ENCODE results near the gene EID2B. TPM values are rescaled to one million over a fixed set of nuclear protein-coding genes. Genes with fewer than 3 reads are reported as not detected.

Gene EID2B
- total RNA-seq, 6 experiments from 2014 or later = 0.18 to 0.78 (median 0.46) TPM

- Histone ChIP-seq H3K9me3 (no peaks in the 10 kb centered on the region), H3K27ac (no peak overlapping the region), H3K36me3 (no peaks in the 10 kb centered on the region), H3K4me1 (peaks cover 0 to 7% (median 0%) of the 10 kb centered on the region in 4 donors), H3K4me3 (no peak overlapping the region), H3K27me3 (no peaks in the 10 kb centered on the region)
- TF ChIP-seq POLR2A (IDR thresholded peaks at IDR 0.05) (no peak), CTCF (IDR thresholded peaks at IDR 0.05) (no peak)
- no peak for ATAC-seq
- intact Hi-C loops (cut with DNase I) = loop anchor here (5.0 to 10.0 kb wide), 2 partner anchors 112 to 120 kb away; no protein-coding TSS in a partner anchor
- no peak for DNase-seq
- WGBS (ENCODE audit: insufficient coverage, low coverage, low lambda C conversion rate, missing lambda C conversion rate) = 51% methylated on average over 3 of the region's 4 CpGs
Observed at GRCh38 chr19:39554701-39555311, 22.2 kb upstream of the EID2B start.

GRCh38 chr19:39553082-39553652 is 20.5 kb upstream of the EID2B start:
- H3K4me1 ChIP-seq = peaks cover 0 to 3% (median 0%) of the 10 kb centered on the region in 4 donors
- H3K27me3 ChIP-seq = no peaks in the 10 kb centered on the region
- no peak overlapping the region for H3K27ac ChIP-seq
- no peak for ATAC-seq
- intact Hi-C loops (cut with DNase I) = loop anchor here (5.0 to 10.0 kb wide), 2 partner anchors 114 to 122 kb away; no protein-coding TSS in a partner anchor
- TF ChIP-seq POLR2A (IDR thresholded peaks at IDR 0.05) (no peak), CTCF (IDR thresholded peaks at IDR 0.05) (no peak)
- H3K4me3 ChIP-seq = no peak overlapping the region
- WGBS (ENCODE audit: insufficient coverage, low coverage, low lambda C conversion rate, missing lambda C conversion rate) = 17% methylated on average over 1 of the region's 7 CpGs
- H3K9me3 ChIP-seq = no peaks in the 10 kb centered on the region
- DNase-seq = no peak
- H3K36me3 ChIP-seq = no peaks in the 10 kb centered on the region

- intact Hi-C loops (cut with DNase I) = loop anchor here (5.0 to 10.0 kb wide), 2 partner anchors 117 to 125 kb away; no protein-coding TSS in a partner anchor
- no peaks in the 10 kb centered on the region for H3K27me3 ChIP-seq
- DNase-seq (no peak), ATAC-seq (no peak)
- no peak for TF ChIP-seq CTCF (IDR thresholded peaks at IDR 0.05)
- H3K36me3 ChIP-seq = no peaks in the 10 kb centered on the region
- no peak overlapping the region for H3K4me3 ChIP-seq
- H3K4me1 ChIP-seq = no peaks in the 10 kb centered on the region
- no peaks in the 10 kb centered on the region for H3K9me3 ChIP-seq
- H3K27ac ChIP-seq = no peak overlapping the region
- WGBS (ENCODE audit: insufficient coverage, low coverage, low lambda C conversion rate, missing lambda C conversion rate) = 79% methylated on average over 5 of the region's 5 CpGs
Observed at GRCh38 chr19:39550197-39550596, 17.5 kb upstream of the EID2B start.

GRCh38 chr19:39546599-39546998 is 13.9 kb upstream of the EID2B start:
- Histone ChIP-seq H3K36me3 (no peaks in the 10 kb centered on the region), H3K27ac (no peak overlapping the region), H3K27me3 (no peaks in the 10 kb centered on the region), H3K4me1 (no peaks in the 10 kb centered on the region), H3K9me3 (no peaks in the 10 kb centered on the region), H3K4me3 (no peak overlapping the region)
- ATAC-seq (no peak), DNase-seq (no peak)
- intact Hi-C loops (cut with DNase I) = no loop called here
- no peak for TF ChIP-seq CTCF (IDR thresholded peaks at IDR 0.05)
- TF ChIP-seq POLR2A (IDR thresholded peaks at IDR 0.05) = no peak
- WGBS (ENCODE audit: insufficient coverage, low coverage, low lambda C conversion rate, missing lambda C conversion rate) = 20% methylated on average over 5 of the region's 8 CpGs
